Fibroblast of lung (primary cell): ENCODE data around the gene GPR157. TPM values are rescaled to one million over a fixed set of nuclear protein-coding genes. Genes with fewer than 3 reads are reported as not detected.
A peak's percentile ranks its signal among the peaks of the same experiment; 100 is the strongest.

Source experiments
- DNase-seq, 2 donors: peaks; one replicate each; pipeline versions ENCODE4 v3.0.0 to v3.0.0-alpha.2; 2010; ENCODE audit warnings: low read depth in 2 of 2
- H2AFZ ChIP-seq: 2 replicates; pipeline ENCODE4 v1.5.1; 2012; ENCODE audit warnings: low read length, control low read depth, inconsistent platforms
- H3K27ac ChIP-seq: 2 replicates; pipeline ENCODE4 v1.5.1; 2011; ENCODE audit warnings: low read length, control low read depth; ENCODE audit not compliant: insufficient read depth
- H3K27me3 ChIP-seq: 2 replicates; pipeline ENCODE4 v1.5.1; 2011; ENCODE audit warnings: mild to moderate bottlenecking, low read length; ENCODE audit not compliant: control insufficient read depth, insufficient read depth
- H3K36me3 ChIP-seq: 2 replicates; pipeline ENCODE4 v1.5.1; 2011; ENCODE audit warnings: low read length; ENCODE audit not compliant: control insufficient read depth, insufficient read depth
- H3K4me1 ChIP-seq: 2 replicates; pipeline ENCODE4 v1.5.1; 2011; ENCODE audit warnings: low read length; ENCODE audit not compliant: control insufficient read depth, insufficient read depth; ENCODE audit errors: extremely low read depth
- H3K4me2 ChIP-seq: 2 replicates; pipeline ENCODE4 v1.5.1; 2011; ENCODE audit warnings: low read length, control low read depth; ENCODE audit not compliant: insufficient read depth; ENCODE audit errors: extremely low read depth
- H3K4me3 ChIP-seq, 4 experiments: fragments of 200-600 bp in 1 of 4; sonication (generic) in 1 of 4; replicated peaks in 1 of 4; 2 replicates each; pipeline ENCODE4 v1.5.1; 2011 to 2016; ENCODE audit warnings: low read length in 4 of 4, low read depth in 3 of 4, mild to moderate bottlenecking in 3 of 4, control low read depth in 2 of 4, inconsistent platforms in 1 of 4, mixed read lengths in 1 of 4; ENCODE audit not compliant: insufficient read depth in 1 of 4; ENCODE audit errors: control extremely low read depth in 1 of 4
- H3K79me2 ChIP-seq: 2 replicates; pipeline ENCODE4 v1.5.1; 2012; ENCODE audit warnings: mild to moderate bottlenecking, low read length, inconsistent platforms; ENCODE audit not compliant: control insufficient read depth, insufficient read depth
- H3K9ac ChIP-seq: 2 replicates; pipeline ENCODE4 v1.5.1; 2011; ENCODE audit warnings: mild to moderate bottlenecking, low read length, control low read depth; ENCODE audit not compliant: insufficient read depth
- H3K9me3 ChIP-seq: 2 replicates; pipeline ENCODE4 v1.5.1; 2012; ENCODE audit warnings: low read depth, low read length; ENCODE audit not compliant: control insufficient read depth, insufficient read depth
- H4K20me1 ChIP-seq: 2 replicates; pipeline ENCODE4 v1.5.1; 2011; ENCODE audit warnings: low read length; ENCODE audit not compliant: control insufficient read depth, insufficient read depth; ENCODE audit errors: extremely low read depth
- CTCF ChIP-seq, 2 donors: IDR thresholded peaks in 1 of 2; conservative IDR thresholded peaks in 1 of 2; 1 replicate in 1 of 2; 2 replicates in 1 of 2; pipeline ENCODE4 v1.5.1; 2011 to 2012; ENCODE audit warnings: low read length in 2 of 2, control low read depth in 1 of 2, inconsistent platforms in 1 of 2, low read depth in 1 of 2, mild to moderate bottlenecking in 1 of 2
- EZH2 ChIP-seq: IDR thresholded peaks from 2 replicates; pipeline ENCODE4 v1.5.1; 2012; ENCODE audit warnings: low read length, control low read depth, mild to moderate bottlenecking; ENCODE audit errors: missing control alignments
- polyA plus RNA-seq, 2 donors: library from polyadenylated mRNA; depleted of rRNA in 1 of 2; stranded (reverse) in 1 of 2; unstranded in 1 of 2; fragments of >200 nt; gene quantifications; 2 replicates each; pipeline ENCODE4 v1.2.1, GENCODE V29; 2011 to 2012; ENCODE audit warnings: missing spikeins in 1 of 2
- total RNA-seq: library from RNA; depleted of rRNA; stranded (reverse); fragments of >200 nt; gene quantifications from 2 replicates; pipeline ENCODE4 v1.2.1, GENCODE V29; 2014

The GPR157 gene
- total and polyA plus RNA-seq, 2 donors (not counting 1 experiment from before 2014, with no cell fraction given): 0.82 to 3.1 TPM

- Histone ChIP-seq H3K4me3 (no peak overlapping the region), H3K9me3 (no peaks in the 10 kb centered on the region), H3K9ac (no peak overlapping the region), H3K4me2 (no peak overlapping the region), H2AFZ (no peak overlapping the region), H3K27ac (no peak overlapping the region), H4K20me1 (peaks cover under 1% of the 10 kb centered on the region), H3K4me1 (peaks cover 7% of the 10 kb centered on the region), H3K79me2 (peaks cover 45% of the 10 kb centered on the region), H3K36me3 (peaks cover 4% of the 10 kb centered on the region), H3K27me3 (no peaks in the 10 kb centered on the region)
- DNase-seq: peak in 1 of 2 donors; percentile 40
- TF ChIP-seq EZH2 (no peak), CTCF (conservative IDR thresholded peaks at IDR 0.05 in 1 of 2, IDR thresholded peaks at IDR 0.05 in 1 of 2; ENCODE audit: low read depth in 1 of 2, low read length in 2 of 2) (no peak)
These were observed 40.8 kb upstream of the GPR157 start for GRCh38 chr1:9169601-9170137.

- Histone ChIP-seq H3K9me3 (no peaks in the 10 kb centered on the region), H3K4me1 (peaks cover 20% of the 10 kb centered on the region), H3K36me3 (peaks cover 4% of the 10 kb centered on the region), H4K20me1 (no peaks in the 10 kb centered on the region), H3K4me2 (no peak overlapping the region), H2AFZ (no peak overlapping the region), H3K79me2 (peaks cover 38% of the 10 kb centered on the region), H3K9ac (no peak overlapping the region), H3K27ac (no peak overlapping the region), H3K4me3 (no peak overlapping the region), H3K27me3 (no peaks in the 10 kb centered on the region)
- no peak for DNase-seq
- TF ChIP-seq CTCF (conservative IDR thresholded peaks at IDR 0.05 in 1 of 2, IDR thresholded peaks at IDR 0.05 in 1 of 2; ENCODE audit: low read depth in 1 of 2, low read length in 2 of 2) (no peak), EZH2 (no peak)
These were observed 38.7 kb upstream of the GPR157 start for GRCh38 chr1:9167638-9168037.

- Histone ChIP-seq H3K4me1 (peaks cover 25% of the 10 kb centered on the region), H3K27me3 (no peaks in the 10 kb centered on the region), H3K9ac (no peak overlapping the region), H3K27ac (no peak overlapping the region), H2AFZ (no peak overlapping the region), H3K4me3 (no peak overlapping the region), H3K4me2 (no peak overlapping the region), H4K20me1 (no peaks in the 10 kb centered on the region), H3K9me3 (no peaks in the 10 kb centered on the region), H3K36me3 (peaks cover 4% of the 10 kb centered on the region), H3K79me2 (peaks cover 45% of the 10 kb centered on the region)
- peak; percentile 50 to 88 for DNase-seq
- TF ChIP-seq CTCF (conservative IDR thresholded peaks at IDR 0.05 in 1 of 2, IDR thresholded peaks at IDR 0.05 in 1 of 2; ENCODE audit: low read depth in 1 of 2, low read length in 2 of 2) (no peak), EZH2 (no peak)
These were observed 37.7 kb upstream of the GPR157 start for GRCh38 chr1:9166289-9167235.
